M059J (cell line): ENCODE data around the gene LRRC27. TPM values are rescaled to one million over a fixed set of nuclear protein-coding genes. Genes with fewer than 3 reads are reported as not detected.
A peak's percentile ranks its signal among the peaks of the same experiment; 100 is the strongest.

Experiments
- DNase-seq: peaks from one replicate; pipeline ENCODE4 v3.0.0-alpha.2; 2012; ENCODE audit warnings: low read depth
- total RNA-seq: library from RNA; depleted of rRNA; stranded (reverse); fragments of >200 nt; shearing (Covaris generic); gene quantifications from 2 replicates; pipeline ENCODE4 v1.2.3, GENCODE V29; 2014

LRRC27 gene
- total RNA-seq, 1 experiment from 2014 or later, result 3.5 TPM

DNA sequence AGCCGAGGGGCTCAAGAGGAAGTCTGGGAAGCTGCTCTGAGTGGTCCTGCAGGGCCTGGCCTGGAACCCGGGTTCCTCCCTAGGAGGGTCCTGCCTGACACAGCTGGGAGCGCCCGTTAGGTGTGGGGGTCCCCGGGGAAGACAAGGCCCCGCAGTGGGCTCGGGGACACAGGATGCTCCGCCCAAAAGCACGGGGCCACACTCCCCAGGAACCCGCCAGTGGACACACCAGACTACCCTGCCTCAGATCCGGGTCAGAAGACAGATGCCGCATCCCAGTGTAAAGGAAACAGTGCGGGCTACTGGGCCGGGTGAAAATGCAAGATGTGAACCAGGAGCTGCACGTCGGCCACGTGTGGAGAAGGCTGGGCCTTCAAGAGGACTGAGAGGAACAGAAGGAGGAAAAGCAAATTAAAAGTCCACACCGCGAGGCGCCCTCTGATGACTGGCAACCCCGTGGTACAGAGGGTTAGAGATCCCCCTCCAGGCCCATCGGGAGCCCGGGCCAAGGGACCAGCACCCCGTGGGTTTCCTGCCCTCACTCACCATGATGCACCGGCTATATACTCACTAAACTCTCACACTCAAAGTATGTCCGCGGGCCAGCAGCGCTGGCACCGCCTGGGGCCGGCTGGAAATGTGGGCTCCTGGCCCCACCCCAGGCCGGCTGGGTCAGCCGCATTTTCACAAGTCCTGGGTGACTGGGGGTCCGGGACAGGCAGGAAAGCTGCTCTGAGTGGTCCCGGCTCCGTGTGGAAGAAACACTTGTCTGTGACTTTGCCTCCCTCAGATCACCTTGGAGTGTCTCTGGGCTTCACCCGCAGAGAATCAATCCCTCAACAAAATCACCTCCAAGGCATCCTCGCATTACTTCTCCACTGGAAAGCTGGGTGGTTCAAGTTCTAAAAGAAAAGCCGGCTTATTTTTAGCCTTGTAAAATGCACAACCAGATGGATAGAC lies 30.3 kb upstream of the LRRC27 start:
- DNase-seq, result no peak

DNA sequence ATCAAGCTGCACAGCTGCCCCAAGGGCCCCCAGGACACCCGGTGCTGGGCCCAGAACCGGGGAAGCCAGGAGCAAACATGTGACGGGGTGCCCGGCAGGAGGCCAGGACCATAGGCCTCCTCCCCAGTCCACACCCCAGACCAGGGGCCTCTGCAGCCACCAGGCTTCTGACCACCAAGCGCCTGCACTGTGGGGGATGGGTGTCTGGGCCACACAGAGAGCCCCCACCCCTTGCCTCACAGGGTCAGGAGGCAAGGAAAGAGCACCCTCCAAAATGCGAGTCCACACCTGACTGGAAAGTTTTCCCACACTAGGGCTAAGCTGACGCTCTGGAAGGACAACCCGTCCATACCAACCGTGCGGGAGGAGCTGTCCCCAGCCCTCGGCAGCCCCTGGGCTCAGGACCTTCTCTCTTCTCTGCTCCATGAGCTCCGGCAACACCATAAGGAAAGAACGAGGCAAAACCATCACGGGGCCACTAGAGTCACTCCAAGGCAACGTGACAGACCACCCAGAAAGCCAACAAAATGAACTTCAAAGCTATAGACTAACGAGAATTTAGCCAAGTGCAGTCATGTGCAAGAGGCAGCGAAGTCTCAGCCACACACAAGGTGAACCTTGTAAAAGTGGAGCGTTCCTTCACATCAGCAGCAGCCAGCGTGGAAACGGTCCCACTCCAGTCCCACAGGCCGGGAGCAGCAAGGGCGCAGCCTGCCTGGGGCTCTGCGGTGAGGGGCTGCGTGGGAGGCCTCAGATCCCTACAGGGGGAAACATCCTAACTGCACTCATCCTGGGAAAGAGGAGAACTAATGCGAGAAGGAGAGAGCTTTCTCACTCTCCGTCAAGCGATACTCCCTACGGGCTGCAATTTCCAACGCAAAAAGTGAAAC lies 29.3 kb upstream of the LRRC27 start:
- no peak for DNase-seq

DNA sequence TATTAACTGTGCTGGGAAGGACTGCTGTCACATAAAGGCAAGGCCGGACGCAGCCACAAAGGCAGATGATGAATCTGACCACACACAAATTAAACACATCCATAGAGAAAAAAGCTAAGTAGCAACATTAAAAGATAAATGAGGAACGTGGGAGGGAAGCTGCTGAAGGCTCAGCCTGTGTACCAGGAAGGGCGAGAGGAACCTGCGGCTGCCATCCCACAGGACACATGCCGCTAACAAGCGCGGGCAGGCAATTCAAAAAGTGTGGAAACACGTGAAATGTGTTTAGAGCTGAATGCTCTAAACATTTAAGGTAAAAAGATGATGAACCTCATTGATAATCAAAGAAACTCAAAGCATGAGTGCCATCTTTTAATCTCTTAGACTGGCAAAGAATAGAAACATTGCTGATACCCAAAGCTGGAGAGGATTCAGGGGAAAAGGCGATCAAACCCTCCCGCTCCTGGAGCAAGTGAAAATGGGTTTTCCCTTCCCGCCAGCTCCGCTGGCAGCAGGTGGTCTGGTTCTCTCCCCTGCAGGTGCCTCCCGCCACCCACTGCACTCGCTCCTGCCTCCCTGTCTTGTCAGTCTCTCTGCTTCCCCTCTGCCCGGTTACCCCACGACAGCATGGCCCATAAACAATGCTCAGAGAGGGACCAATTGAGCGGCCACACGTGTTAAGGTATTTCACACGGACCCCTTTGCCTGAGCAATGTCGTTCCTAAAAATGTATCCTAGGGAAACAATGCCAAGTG lies 28.5 kb upstream of the LRRC27 start:
- DNase-seq, result no peak

DNA sequence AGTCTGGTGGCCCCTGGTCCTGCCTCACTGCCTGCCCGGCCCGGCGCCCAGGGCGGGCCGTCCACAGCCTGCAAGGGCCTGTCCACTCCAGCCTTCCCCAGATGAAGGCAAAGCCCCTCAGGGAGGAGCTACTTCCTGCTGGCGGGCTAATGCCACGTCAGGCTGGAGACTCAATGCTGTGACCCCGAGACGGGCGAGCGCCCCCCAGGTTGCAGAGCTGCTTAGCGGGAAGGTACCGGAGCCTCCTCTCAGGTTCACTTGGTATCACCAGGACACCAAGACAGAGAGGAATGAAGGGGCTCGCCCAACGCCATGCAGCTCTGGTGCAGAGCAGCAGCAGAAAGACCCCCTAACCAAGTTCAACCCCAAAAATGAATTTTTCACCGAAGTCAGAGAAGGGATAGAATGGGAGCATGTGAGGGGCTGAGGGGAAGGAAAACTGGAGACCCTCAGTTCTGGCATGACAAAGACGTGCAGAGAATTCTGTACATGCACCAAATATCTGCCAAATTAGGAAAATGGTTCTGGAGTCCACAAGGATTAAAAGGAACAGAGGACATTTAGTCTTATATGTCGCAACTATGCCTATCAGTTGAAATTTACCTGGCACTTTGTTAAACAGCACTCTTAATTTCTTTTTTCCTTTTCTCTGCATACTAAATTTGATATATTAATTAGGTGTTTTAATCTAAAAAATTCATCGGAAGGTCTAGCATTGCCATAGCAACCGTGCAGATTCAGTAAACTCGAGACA lies 27.1 kb upstream of the LRRC27 start:
- DNase-seq, result no peak

DNA sequence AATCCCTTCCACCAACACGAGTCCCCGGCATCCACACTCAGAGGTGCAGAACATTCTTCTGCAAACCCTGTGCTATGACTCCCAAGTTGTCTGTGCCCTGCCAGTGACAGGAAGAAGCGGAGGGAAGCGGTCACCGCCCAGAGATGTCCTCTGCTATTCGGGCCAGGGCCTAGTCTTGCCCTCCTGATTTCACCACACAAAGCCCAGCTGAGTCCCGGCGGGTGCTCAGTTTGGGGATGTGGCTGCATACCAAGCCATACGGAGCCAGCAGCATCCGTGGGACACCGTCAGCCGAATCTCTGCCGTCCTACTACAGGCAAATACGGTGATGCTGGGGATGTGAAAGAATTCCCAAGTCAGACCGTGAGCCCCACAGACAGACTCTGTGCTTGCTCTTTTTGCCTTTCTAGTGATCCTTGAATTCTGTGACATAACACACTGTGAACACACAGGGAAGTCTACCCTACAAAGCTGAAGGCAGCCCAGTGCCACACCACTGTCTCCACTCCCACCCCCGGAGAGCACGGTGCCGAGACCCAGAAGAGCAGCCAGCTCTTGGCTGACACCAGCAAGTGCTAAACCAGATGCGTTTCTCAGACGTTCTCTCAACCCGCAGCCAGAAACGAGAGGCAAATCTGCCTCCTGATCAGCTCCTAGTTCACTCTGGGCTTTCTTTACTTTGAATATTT lies 26.2 kb upstream of the LRRC27 start:
- no peak for DNase-seq

DNA sequence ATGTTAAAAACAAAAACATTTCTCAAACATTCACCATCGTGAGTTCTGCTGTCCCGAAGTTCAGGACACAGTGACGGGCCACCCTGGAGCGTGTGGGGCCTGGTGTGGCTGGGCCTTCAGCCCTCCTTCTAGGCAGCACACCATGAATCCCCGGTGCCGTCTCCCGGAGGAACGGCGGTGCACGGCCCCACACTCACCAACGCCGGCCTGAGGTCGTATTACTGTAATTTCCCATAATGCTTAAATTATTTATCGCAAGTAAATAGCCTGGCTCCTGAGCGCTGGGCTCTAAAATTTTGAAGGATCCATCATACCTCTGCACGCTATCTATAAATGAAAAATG lies 25.7 kb upstream of the LRRC27 start:
- no peak for DNase-seq

DNA sequence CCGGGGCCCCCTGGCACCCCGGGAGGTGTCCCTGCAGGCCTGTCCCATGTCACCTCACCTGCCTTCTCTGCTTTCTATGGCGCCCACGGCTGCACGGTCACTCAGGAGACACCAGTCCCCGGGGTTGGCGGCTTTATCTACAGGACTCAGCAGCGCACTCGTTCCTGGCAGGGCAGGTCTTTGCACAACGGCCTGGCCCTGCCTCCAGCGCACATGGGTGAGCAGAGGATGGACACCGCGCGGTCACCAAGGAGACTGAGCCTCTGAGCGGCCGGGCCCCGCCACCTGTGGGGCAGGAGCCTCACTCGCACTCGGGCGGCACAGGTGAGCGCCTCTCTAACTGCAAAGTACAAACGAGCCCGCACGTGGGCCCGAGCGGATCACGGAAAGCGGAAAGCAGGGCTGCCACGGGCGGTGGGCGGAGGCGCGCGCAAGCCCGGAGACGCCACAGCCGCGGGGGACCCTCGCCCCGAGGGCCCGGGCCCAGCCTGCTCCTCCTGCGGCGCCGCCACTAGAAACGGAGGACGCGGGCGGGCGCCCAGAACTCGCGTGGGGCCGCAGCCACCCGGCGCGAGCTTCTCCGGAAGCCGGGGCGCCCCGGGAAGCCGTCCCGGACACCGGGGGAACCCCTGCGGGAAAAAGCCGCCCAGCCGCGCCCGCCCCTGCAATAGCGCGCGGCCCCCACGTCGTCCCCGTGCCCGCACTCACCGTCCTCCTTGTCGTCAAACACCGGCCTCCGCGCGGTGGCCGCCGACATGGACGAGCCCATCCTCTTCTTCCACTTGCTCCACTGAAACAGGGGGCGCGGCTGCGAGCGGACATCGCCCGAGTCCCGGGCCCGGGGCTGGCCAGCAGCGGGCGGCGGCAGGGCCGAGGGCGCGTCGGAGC lies 24.9 kb upstream of the LRRC27 start:
- no peak for DNase-seq

DNA sequence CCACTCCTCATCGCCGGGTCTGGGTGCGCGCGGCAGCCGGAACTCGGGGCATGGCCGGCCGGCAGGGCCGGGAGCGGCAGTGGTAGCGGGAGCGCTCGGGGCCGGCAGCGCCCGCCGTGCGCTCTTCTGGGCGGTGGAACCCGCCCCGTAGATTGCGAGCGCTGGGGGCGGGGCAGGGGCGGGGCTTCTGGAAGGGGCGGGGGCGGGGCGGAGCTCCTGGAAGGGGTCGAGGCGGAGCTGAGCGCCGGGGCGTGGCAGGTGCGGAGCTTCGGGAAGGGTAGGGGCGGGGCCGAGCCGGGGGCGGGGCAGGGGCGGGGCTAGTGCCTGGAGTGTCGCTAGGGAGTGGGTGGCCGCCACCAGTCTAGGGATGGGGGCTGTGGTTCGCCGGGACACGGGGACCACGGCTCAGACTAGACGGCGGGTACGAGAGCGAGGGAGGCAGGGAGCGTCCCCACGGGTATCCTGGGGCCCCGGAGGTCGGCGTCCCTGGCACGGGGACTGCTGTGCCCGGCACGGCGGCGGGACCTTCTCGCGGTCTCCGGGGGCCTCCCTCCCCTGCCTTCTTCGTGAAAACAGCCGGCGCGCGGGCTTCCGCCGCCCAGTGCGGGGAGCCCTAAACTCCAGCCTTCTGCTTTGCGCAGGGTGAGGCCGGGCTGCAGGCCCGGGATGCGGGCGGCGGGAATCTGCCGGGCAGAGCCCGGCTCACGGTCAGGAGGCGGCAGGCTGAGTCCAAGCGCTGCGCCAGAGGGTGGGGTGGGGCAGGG lies 24.0 kb upstream of the LRRC27 start, which contains the start of gene STK32C:
STK32C (minus strand) TSS at position 128 of the 764 bp plus-strand sequence; CDS start at position 11, 117 bp downstream.
- DNase-seq, result peak; percentile 71

DNA sequence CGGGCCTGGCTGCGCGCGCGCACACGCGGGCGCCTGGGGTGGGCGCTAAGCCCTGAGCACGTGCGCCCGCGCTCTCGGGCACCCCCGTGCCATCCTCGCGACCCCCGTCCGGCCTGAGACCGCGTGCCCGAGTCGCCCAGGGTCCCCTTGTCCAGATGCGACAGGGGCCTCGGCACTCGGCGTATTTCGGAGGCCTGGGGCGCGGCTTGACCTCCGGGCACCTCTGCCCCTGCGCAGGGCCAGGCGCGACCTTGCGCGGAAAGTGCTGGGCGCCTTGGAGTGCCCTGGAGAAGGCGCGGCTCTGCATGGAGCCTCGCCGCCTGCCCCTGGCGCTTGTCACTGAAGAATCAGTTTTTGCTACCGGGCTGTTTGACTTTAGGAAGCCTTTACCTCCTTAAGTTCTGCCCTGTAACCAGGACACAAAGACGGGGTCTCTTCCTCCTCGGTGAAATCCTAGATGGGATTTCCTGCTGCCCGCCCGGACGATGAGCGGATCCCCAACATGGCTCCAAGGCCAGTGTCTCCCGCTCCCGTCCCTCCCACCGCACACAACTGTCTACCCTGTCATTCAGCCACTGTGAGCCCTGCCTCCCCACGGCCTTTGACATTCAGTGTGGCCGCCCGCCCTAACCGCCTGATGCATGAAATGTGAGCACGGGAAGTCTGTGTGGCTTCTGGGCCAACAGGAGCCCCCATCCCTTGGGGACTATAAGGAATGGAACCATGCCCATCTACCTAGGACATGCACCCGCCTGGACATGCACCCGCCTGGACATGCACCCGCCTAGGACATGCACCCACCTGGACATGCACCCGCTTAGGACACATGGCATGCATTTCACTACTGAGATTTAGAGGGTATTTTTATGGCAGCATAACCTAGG lies 23.2 kb upstream of the LRRC27 start:
- DNase-seq, result no peak

DNA sequence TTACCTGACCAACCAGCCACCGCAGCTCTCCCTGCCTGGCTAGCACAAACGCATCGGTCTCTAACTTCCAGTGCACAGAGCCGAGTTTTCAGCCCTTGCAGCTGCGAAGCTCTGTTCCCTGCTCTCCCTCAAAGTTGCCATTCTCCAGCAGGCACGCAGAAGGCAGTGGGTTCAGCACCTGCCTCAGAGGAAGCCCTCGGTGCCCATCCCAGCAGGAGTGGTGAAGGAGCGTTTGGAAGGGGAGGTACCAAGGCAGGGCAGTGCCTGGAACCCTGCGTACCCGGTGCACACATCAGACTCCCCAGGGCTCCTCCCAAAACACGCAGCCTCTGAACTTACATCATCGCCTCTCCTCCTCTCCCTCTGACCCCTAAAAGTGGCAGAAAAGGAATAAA lies 22.5 kb upstream of the LRRC27 start:
- DNase-seq, result no peak

DNA sequence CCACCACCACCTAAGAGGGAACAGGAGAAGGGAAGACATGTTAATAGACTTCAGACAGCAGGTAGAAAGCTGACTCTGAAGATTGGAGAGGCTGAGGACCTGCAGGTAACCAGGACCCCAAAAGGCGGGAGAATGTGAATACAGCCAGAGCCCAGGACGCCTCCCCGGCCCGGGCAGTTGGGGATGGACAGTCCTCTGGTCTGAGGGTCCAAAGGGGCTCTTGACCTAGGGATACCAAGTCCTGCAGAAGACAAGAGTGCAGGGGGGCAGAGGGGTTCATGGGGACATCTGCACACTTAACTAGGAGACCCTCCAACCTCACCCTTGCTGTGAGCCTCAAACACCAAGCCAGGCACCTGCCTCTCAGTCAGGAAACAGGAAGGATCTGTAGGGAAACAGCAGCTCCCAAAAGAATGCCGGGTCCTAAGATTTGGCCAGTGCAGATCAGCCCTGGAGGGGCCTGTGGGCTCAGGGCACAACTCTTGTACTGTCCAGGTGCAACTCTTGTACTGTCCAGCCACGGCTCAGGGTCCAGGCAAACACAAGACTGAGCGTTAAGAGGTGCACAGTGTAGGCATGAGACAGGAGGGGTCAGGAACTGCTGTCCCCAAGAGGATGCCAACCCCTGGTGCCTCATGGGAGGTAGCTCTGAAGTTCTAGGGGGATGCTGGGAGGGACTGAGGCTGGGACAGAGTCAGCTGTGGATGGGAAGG lies 22.0 kb upstream of the LRRC27 start:
- no peak for DNase-seq

DNA sequence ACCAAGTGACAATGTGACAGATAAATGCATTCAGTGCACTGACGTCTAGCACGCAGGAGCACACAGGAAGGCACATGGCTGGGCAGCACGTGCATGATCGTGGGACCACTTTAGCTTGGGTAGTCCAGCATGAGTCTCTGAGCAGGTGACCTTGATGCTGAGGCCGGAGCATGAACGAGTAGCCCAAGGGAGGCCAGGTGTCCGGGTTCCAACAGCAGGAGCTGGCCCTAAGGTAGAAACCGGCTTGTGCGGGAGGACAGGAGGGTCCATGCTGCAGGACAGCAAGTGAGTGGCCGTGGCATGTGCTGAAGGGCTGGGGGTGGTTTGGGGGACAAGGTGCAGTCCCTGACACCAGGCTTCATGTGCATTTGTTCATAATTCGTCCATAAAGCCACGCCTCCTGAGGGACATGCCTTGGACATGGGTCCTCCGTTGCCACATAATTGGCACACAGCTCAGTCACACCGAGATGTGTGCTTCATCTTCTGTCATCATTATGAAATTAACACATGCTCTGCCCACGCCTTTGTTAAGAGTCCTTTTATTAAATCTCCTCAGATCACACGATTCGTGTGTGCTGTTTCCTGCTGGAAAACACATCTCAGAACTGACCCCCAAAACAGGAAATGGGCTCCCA lies 21.2 kb upstream of the LRRC27 start:
- DNase-seq, result no peak

DNA sequence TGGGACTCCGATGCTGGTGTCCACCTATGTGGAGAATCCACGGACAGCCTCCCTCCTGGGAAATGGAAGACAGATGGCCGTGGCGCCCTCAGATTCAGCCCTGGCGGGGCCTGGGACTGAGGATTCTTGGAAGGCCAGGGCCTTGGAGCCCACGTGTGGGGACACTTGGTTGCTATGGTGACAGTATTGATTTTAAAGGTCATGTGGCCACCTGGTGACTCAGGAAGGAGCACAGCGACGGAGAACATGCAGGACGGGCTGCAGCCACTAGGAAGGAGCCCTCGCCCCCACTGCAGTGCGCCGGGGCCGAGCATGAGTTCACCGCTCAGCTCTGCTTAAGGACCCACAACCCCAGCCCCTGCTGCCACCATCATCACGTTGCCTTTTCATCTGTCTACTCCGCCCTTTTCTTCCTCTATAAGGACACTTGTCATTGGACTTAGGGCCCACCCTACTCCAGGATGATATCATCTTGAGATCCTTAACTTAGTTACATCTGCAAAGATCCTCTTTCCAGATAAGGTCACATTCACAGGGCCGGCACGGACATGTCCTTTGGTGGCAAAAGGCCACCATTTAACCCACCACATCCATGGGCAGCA lies 20.6 kb upstream of the LRRC27 start:
- DNase-seq, result peak; percentile 25

DNA sequence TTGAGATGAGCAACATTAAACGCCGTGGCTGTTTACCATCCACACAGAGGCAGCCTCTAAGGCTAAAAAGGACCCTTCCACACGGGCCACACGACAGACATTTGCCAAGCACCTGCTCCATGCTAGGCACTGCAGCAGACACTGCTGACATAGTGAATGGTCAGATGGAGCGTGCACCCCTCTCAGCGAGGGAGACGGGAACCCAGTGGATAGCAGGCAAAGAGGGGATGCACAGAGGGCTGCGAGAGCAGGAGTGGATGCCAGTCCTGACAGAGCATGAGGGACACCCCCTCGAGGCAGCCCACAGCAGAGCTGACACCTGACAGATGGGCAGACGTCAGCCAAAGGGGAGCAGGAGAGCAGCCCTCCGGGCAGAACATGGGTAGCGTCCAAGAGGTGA lies 18.7 kb upstream of the LRRC27 start:
- no peak for DNase-seq

DNA sequence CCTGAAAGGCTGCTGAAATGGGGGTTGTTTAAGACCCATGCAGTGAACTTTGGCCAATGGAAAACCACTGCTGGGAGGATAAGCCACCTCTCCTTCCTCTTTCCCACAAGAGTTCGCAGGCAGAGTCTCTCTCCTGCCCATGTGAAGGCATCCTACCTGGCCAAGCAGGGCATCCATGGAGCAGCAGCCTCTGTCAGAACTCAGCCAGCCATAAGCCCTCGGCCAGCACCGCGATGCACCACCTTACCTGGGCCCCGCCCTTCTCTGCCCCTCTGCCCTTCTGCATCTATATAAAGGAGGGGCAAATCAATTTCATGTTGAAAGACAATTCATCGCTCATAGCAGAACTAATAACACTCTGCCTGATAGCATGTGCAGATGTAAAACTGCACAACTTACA lies 18.1 kb upstream of the LRRC27 start:
- DNase-seq, result no peak

DNA sequence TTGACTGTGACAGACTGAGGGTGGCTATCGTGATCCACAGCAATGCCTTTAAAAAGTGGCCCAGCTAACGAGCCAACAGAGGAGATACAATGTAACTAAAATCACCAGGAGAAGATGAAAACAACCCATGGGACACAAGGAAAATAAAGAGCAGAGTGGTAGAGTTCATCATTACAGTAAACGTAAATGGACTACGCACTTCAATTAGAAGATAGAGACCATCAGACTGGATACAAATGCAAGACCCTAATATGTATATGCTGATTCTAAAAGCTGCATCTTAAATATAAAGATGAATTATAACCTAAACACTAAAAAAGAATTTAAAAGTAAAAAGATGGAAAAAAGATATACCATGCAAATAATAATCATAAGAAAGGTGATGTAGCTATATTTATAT lies 17.7 kb upstream of the LRRC27 start:
- DNase-seq, result no peak
